SU-DHL-6 (cell line): ENCODE data around the gene AKAP6.
"Not testable (repeated sequence)": the region's sequence is repeated elsewhere in the genome, so short reads cannot be mapped to it uniquely, and the experiment has no call there.

Experiments
- H2AFZ ChIP-seq: fragments of 200-600 bp; sonication (generic); 2 replicates; pipeline ENCODE4 v1.6.1; 2014; ENCODE audit warnings: low read depth, mild to moderate bottlenecking, moderate library complexity, mixed read lengths, antibody characterized with exemption, low read length; ENCODE audit not compliant: severe bottlenecking
- H3F3A ChIP-seq: fragments of 200-600 bp; shearing (Covaris generic); 2 replicates; pipeline ENCODE4 v1.6.0; 2016; ENCODE audit warnings: antibody characterized with exemption, mild to moderate bottlenecking; ENCODE audit not compliant: insufficient read depth
- H3K27ac ChIP-seq: fragments of 200-600 bp; sonication (generic); 2 replicates; pipeline ENCODE4 v1.5.1; 2016; ENCODE audit warnings: low read depth, mild to moderate bottlenecking, low read length, moderate library complexity, mixed read lengths
- H3K27me3 ChIP-seq: fragments of 200-600 bp; sonication (generic), shearing (Covaris generic); 2 replicates; pipeline ENCODE4 v1.6.0; 2014; ENCODE audit warnings: mild to moderate bottlenecking, low read length
- H3K36me3 ChIP-seq: fragments of 200-600 bp; sonication (generic); 2 replicates; pipeline ENCODE4 v1.6.1; 2014; ENCODE audit warnings: mild to moderate bottlenecking, low read length, mixed read lengths
- H3K4me2 ChIP-seq: fragments of 300-600, 200-600 bp; shearing (Covaris generic), sonication (generic); 2 replicates; pipeline ENCODE4 v1.6.0; 2014; ENCODE audit warnings: low read length, low read depth, mild to moderate bottlenecking; ENCODE audit not compliant: poor library complexity, severe bottlenecking
- H3K4me3 ChIP-seq: fragments of 200-600 bp; sonication (generic); 2 replicates; pipeline ENCODE4 v1.5.1; 2014; ENCODE audit warnings: antibody characterized with exemption, low read length, mild to moderate bottlenecking, mixed read lengths; ENCODE audit not compliant: insufficient read depth, poor library complexity, severe bottlenecking
- H3K79me2 ChIP-seq: fragments of 200-600 bp; sonication (generic); 2 replicates; pipeline ENCODE4 v1.6.1; 2014; ENCODE audit warnings: mild to moderate bottlenecking, low read length, moderate library complexity; ENCODE audit not compliant: insufficient read depth
- H3K9ac ChIP-seq: fragments of 200-600 bp; sonication (generic); 2 replicates; pipeline ENCODE4 v1.7.0; 2014; ENCODE audit warnings: mild to moderate bottlenecking, low read length
- H3K9me2 ChIP-seq: fragments of 200-600 bp; sonication (generic); replicated peaks from 2 replicates; pipeline ENCODE4 v1.6.1; 2014; ENCODE audit warnings: low read length; ENCODE audit not compliant: insufficient read depth
- H3K9me3 ChIP-seq: fragments of 200-600 bp; sonication (generic); 2 replicates; pipeline ENCODE4 v1.6.1; 2014; ENCODE audit warnings: low read length, mixed read lengths; ENCODE audit not compliant: insufficient read depth
- H4K20me1 ChIP-seq: fragments of 200-600 bp; sonication (generic); 2 replicates; pipeline ENCODE4 v1.6.1; 2014; ENCODE audit warnings: low read depth, mild to moderate bottlenecking, antibody characterized with exemption, low read length, moderate library complexity, mixed read lengths
- CTCF ChIP-seq: fragments of 200-600 bp; sonication (generic); IDR thresholded peaks from one replicate; pipeline ENCODE4 v1.5.1; 2017; ENCODE audit warnings: antibody characterized with exemption, mild to moderate bottlenecking, low read length, moderate library complexity; ENCODE audit not compliant: insufficient read depth, poor library complexity, severe bottlenecking
- EZH2phosphoT487 ChIP-seq: fragments of 200-600 bp; sonication (generic), shearing (Covaris generic); conservative IDR thresholded peaks from 2 replicates; pipeline ENCODE4 v1.6.1; 2018; ENCODE audit warnings: mild to moderate bottlenecking, antibody characterized with exemption, low read length, moderate library complexity, mixed read lengths

Gene AKAP6

GRCh38 chr14:32458720-32459119, 129.6 kb downstream of the AKAP6 start:
- no peaks in the 10 kb centered on the region for H4K20me1 ChIP-seq
- no peaks in the 10 kb centered on the region for H3K27me3 ChIP-seq
- no peak overlapping the region for H2AFZ ChIP-seq
- H3K9me3 ChIP-seq = no peaks in the 10 kb centered on the region
- TF ChIP-seq CTCF = no peak
- no peak for TF ChIP-seq EZH2phosphoT487
- no peaks in the 10 kb centered on the region for H3F3A ChIP-seq
- H3K27ac ChIP-seq = no peak overlapping the region
- no peak overlapping the region for H3K9ac ChIP-seq
- H3K79me2 ChIP-seq = no peaks in the 10 kb centered on the region
- no peaks in the 10 kb centered on the region for H3K36me3 ChIP-seq
- H3K4me3 ChIP-seq = no peak overlapping the region
- H3K4me2 ChIP-seq = no peak overlapping the region
- H3K9me2 ChIP-seq = no peaks in the 10 kb centered on the region

- no peak for TF ChIP-seq CTCF
- TF ChIP-seq EZH2phosphoT487 = no peak
- Histone ChIP-seq H3K4me3 (no peak overlapping the region), H4K20me1 (no peaks in the 10 kb centered on the region)
Measured at GRCh38 chr14:32460267-32460666, 131.2 kb downstream of the AKAP6 start.

GRCh38 chr14:32462553-32462952, 133.5 kb downstream of the AKAP6 start:
- H2AFZ ChIP-seq, H3K4me3 ChIP-seq, H3K79me2 ChIP-seq, H4K20me1 ChIP-seq, H3K9me2 ChIP-seq, H3K27ac ChIP-seq, H3K4me2 ChIP-seq, H3F3A ChIP-seq, H3K27me3 ChIP-seq, H3K9ac ChIP-seq, H3K36me3 ChIP-seq, H3K9me3 ChIP-seq: not testable (repeated sequence)

More at GRCh38 chr14:32460267-32460666, 131.2 kb downstream of the AKAP6 start:
- Histone ChIP-seq H3K27ac (no peak overlapping the region), H3K9me2 (no peaks in the 10 kb centered on the region), H2AFZ (no peak overlapping the region), H3K79me2 (no peaks in the 10 kb centered on the region), H3K4me2 (no peak overlapping the region), H3K9ac (no peak overlapping the region), H3F3A (no peaks in the 10 kb centered on the region), H3K9me3 (no peaks in the 10 kb centered on the region), H3K27me3 (no peaks in the 10 kb centered on the region), H3K36me3 (no peaks in the 10 kb centered on the region)

GRCh38 chr14:32468955-32469354, 139.9 kb downstream of the AKAP6 start:
- Histone ChIP-seq H3K79me2 (no peaks in the 10 kb centered on the region), H3K36me3 (no peaks in the 10 kb centered on the region), H3K9ac (no peak overlapping the region), H3K27ac (no peak overlapping the region), H3K9me3 (no peaks in the 10 kb centered on the region), H3K4me3 (no peak overlapping the region), H3K9me2 (no peaks in the 10 kb centered on the region), H3F3A (no peaks in the 10 kb centered on the region), H2AFZ (no peak overlapping the region), H3K4me2 (no peak overlapping the region), H3K27me3 (no peaks in the 10 kb centered on the region), H4K20me1 (no peaks in the 10 kb centered on the region)
- TF ChIP-seq CTCF = no peak
- no peak for TF ChIP-seq EZH2phosphoT487
